Natural killer cell (primary cell): ENCODE data around the gene FURIN. TPM values are rescaled to one million over a fixed set of nuclear protein-coding genes. Genes with fewer than 3 reads are reported as not detected.

Source experiments
- ATAC-seq, 3 donors: fragments of 150-1000 bp in 2 of 3; fragments of 200-7000 bp in 1 of 3; cut with Tn5 transposase; 1 replicate in 1 of 3; 2 replicates in 2 of 3; pipeline ENCODE4 v1.10.0; 2021; ENCODE audit warnings: mild to moderate bottlenecking in 2 of 3, moderate library complexity in 2 of 3
- DNase-seq, 2 donors: peaks; one replicate each; pipeline versions ENCODE4 v3.0.0 to v3.0.0-alpha.2; 2013 to 2021; ENCODE audit warnings: mixed read lengths in 1 of 2
- H3K27ac ChIP-seq: one replicate; pipeline ENCODE4 v1.5.1; 2013; ENCODE audit warnings: mild to moderate bottlenecking, low read length
- H3K27me3 ChIP-seq: one replicate; pipeline ENCODE4 v1.6.1; 2013; ENCODE audit warnings: low read length; ENCODE audit not compliant: control insufficient read depth, insufficient read depth
- H3K36me3 ChIP-seq: one replicate; pipeline ENCODE4 v1.6.1; 2013; ENCODE audit warnings: low read length; ENCODE audit not compliant: control insufficient read depth, insufficient read depth
- H3K4me1 ChIP-seq: one replicate; pipeline ENCODE4 v1.6.1; 2013; ENCODE audit warnings: low read length; ENCODE audit not compliant: control insufficient read depth, insufficient read depth
- H3K4me3 ChIP-seq: one replicate; pipeline ENCODE4 v1.5.1; 2013; ENCODE audit warnings: low read length
- H3K9me3 ChIP-seq: one replicate; pipeline ENCODE4 v1.6.1; 2013; ENCODE audit warnings: low read length; ENCODE audit not compliant: control insufficient read depth, insufficient read depth
- H3K27ac Mint-ChIP-seq, 2 donors: one replicate each; pipeline ENCODE4 v1.8.0; 2022; ENCODE audit warnings: mild to moderate bottlenecking in 2 of 2, mixed read lengths in 2 of 2, moderate library complexity in 1 of 2
- H3K27me3 Mint-ChIP-seq, 2 donors: one replicate each; pipeline ENCODE4 v1.8.0; 2022; ENCODE audit warnings: low read depth in 2 of 2, mixed read lengths in 2 of 2
- H3K36me3 Mint-ChIP-seq: one replicate; pipeline ENCODE4 v1.8.0; 2022; ENCODE audit warnings: mixed read lengths
- H3K4me1 Mint-ChIP-seq, 2 donors: one replicate each; pipeline ENCODE4 v1.8.0; 2022; ENCODE audit warnings: mixed read lengths in 2 of 2
- H3K4me3 Mint-ChIP-seq: one replicate; pipeline ENCODE4 v1.8.0; 2022; ENCODE audit warnings: mild to moderate bottlenecking, moderate library complexity, mixed read lengths
- H3K9me3 Mint-ChIP-seq, 2 donors: one replicate each; pipeline ENCODE4 v1.8.0; 2022; ENCODE audit warnings: mixed read lengths in 2 of 2
- CTCF ChIP-seq: fragments of 200-600 bp; IDR thresholded peaks from one replicate; pipeline ENCODE4 v1.8.0; 2022; ENCODE audit warnings: antibody characterized with exemption
- WGBS: methylation state at CpG from one replicate; pipeline ENCODE4 v1.1.7; 2013; ENCODE audit warnings: missing lambda C conversion rate; ENCODE audit not compliant: insufficient coverage; 5-methylcytosine and 5-hydroxymethylcytosine counted together
- intact Hi-C: fragments of 100-400 bp; cut with micrococcal nuclease; formaldehyde crosslinking; loops from one replicate; pipeline ENCODE4 v1.14.2; 2022
- total RNA-seq, 4 donors: library from RNA; stranded (reverse); fragments of 120-200 nt in 1 of 4; gene quantifications; one replicate each; pipeline versions ENCODE4 v1.2.3 to v1.2.4, GENCODE V29; 2013 to 2022

Gene FURIN
- total RNA-seq, 3 donors from 2014 or later (not counting 1 experiment from before 2014, with no cell fraction given), result 110 to 178 (median 172) TPM

DNA sequence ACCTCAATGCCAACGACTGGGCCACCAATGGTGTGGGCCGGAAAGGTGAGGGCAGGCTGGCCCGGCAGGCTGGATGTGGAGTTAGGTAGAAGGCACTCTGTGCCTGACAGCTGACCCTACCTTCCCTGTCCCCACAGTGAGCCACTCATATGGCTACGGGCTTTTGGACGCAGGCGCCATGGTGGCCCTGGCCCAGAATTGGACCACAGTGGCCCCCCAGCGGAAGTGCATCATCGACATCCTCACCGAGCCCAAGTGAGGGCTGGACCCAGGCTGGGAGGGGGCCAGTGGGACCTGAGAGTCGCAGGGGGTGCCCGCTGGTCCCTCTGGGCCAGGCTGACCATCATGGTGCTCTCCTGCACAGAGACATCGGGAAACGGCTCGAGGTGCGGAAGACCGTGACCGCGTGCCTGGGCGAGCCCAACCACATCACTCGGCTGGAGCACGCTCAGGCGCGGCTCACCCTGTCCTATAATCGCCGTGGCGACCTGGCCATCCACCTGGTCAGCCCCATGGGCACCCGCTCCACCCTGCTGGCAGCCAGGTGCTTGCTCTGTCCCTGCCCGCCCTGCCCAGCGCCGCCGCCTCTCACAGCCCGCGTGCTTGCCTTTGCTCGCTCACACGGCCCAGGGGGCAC, 11.5 kb downstream of the FURIN start:
- no peaks in the 10 kb centered on the region for H3K9me3 Mint-ChIP-seq
- H3K27me3 ChIP-seq, result no peaks in the 10 kb centered on the region
- no peak for TF ChIP-seq CTCF
- H3K27ac ChIP-seq, result no peak overlapping the region
- WGBS, result 91% methylated on average over 35 of the region's 35 CpGs
- H3K36me3 ChIP-seq, result peaks cover 66% of the 10 kb centered on the region
- DNase-seq, result no peak
- no peak overlapping the region for H3K27ac Mint-ChIP-seq
- intact Hi-C loops, result no loop called here
- no peaks in the 10 kb centered on the region for H3K36me3 Mint-ChIP-seq
- no peak for ATAC-seq
- no peaks in the 10 kb centered on the region for H3K9me3 ChIP-seq
- H3K4me3 ChIP-seq, result no peak overlapping the region
- no peak overlapping the region for H3K4me3 Mint-ChIP-seq
- H3K4me1 Mint-ChIP-seq, result peaks cover 19 to 31% of the 10 kb centered on the region in 2 donors
- H3K4me1 ChIP-seq, result peaks cover 38% of the 10 kb centered on the region
- H3K27me3 Mint-ChIP-seq, result no peaks in the 10 kb centered on the region

- WGBS, result 92% methylated on average over 16 of the region's 16 CpGs
- peaks cover 65% of the 10 kb centered on the region for H3K36me3 ChIP-seq
- Mint-ChIP-seq H3K27me3 (no peaks in the 10 kb centered on the region), H3K27ac (no peak overlapping the region), H3K36me3 (no peaks in the 10 kb centered on the region), H3K9me3 (no peaks in the 10 kb centered on the region), H3K4me1 (peaks cover 26 to 36% of the 10 kb centered on the region in 2 donors), H3K4me3 (no peak overlapping the region)
- DNase-seq (no peak), ATAC-seq (no peak)
- H3K27ac ChIP-seq, result no peak overlapping the region
- H3K9me3 ChIP-seq, result no peaks in the 10 kb centered on the region
- H3K27me3 ChIP-seq, result no peaks in the 10 kb centered on the region
- intact Hi-C loops, result no loop called here
- no peak overlapping the region for H3K4me3 ChIP-seq
- H3K4me1 ChIP-seq, result peaks cover 42% of the 10 kb centered on the region
- TF ChIP-seq CTCF, result no peak
Measured at GRCh38 chr15:90880381-90881145, 12.2 kb downstream of the FURIN start.

GRCh38 chr15:90881181-90881977, 13.0 kb downstream of the FURIN start:
- no peaks in the 10 kb centered on the region for H3K9me3 ChIP-seq
- Mint-ChIP-seq H3K4me1 (peaks cover 34 to 38% of the 10 kb centered on the region in 2 donors), H3K27me3 (no peaks in the 10 kb centered on the region), H3K27ac (no peak overlapping the region), H3K9me3 (no peaks in the 10 kb centered on the region), H3K4me3 (no peak overlapping the region), H3K36me3 (no peaks in the 10 kb centered on the region)
- H3K4me1 ChIP-seq, result peaks cover 51% of the 10 kb centered on the region
- no peak overlapping the region for H3K4me3 ChIP-seq
- no peak overlapping the region for H3K27ac ChIP-seq
- no peak for TF ChIP-seq CTCF
- no peak for DNase-seq
- H3K36me3 ChIP-seq, result peaks cover 57% of the 10 kb centered on the region
- intact Hi-C loops, result no loop called here
- WGBS, result 91% methylated on average over 35 of the region's 35 CpGs
- ATAC-seq, result no peak
- no peaks in the 10 kb centered on the region for H3K27me3 ChIP-seq
